Stimulated activated CD4-positive, alpha-beta T cell treated with anti-CD3 and anti-CD28 coated beads, Interleukin-4, amount 100 ng/mL, for 4 hours (primary cell): Measurements from ENCODE around the gene PKN3.
"Not testable (repeated sequence)": the region's sequence is repeated elsewhere in the genome, so short reads cannot be mapped to it uniquely, and the experiment has no call there.

Source experiments
- DNase-seq, 2 experiments: peaks; one replicate each; pipeline ENCODE4 v3.0.0-alpha.2; 2020

The PKN3 gene

GRCh38 chr9:128702445-128702948 lies at the start of gene PKN3:
PKN3 (plus strand) TSS chr9:128702503; CDS start chr9:128702916, 413 bp downstream.
- DNase-seq, result peak; percentile 71 to 88

- no peak for DNase-seq
Observed at GRCh38 chr9:128653908-128654307, 48.4 kb upstream of the PKN3 start.

DNA sequence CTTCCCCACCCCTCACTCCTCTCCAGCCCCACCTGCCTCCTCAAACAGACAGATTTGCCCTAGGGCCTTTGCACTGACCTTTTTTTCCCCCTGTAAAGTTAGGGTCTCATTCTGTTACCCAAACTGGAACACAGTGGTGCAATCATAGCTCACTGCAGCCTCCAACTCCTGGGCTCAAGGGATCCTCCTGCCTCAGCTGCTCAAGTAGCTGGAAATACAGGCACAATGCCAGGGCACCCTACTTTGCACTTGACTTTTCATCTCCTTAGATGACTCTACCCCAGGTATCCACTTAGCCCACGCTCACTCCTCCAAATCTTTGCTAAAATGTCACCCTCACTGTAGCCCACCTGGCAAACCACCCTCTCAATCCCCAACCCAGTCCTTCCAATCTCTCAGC lies 47.8 kb upstream of the PKN3 start:
- no peak for DNase-seq

DNA sequence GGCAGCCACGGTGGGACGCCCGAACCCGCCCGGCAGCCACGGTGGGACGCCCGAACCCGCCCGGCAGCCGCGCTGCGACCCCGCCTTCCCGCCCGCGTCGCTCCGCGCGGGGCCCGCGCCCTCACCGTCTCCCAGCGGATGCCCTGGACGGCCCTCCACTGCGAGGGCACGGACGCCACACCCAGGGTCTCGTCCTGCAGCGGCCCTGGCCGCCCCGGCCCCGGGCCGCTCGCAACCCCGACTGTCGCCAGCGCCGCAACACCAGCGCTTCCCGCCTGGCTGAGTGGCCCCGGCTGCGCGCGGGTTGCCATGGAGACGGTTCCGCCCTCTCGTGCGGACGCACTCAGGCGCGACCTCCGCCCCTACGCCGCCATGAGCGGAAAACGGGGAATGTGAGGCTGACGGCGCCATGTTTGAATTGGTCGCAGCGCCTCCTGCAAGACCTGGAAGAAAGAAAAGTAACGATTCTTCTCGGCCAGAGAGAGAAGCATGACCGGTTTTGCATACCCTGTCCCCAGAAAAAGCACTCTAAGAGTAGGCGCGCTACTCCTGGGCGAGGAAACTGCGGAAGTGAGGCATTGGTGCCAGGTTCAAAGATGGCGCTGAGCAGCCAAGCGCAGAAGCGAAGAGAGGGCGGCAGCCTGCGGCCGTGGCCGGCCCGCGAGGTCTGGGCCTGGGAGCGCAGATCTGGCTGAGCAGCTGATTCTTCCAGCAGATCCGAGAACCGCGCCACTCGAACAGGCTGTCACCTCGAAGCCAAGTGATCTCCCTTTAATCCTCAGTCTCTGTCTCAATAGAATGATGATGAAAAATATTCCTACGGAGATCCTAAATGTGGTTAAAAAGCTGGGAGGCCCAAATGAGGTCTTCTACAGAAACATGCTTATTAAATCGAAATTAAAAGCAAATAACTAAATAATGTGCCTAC lies 45.6 kb upstream of the PKN3 start, which contains the start of gene DYNC2I2:
Gene DYNC2I2 (minus strand): TSS at position 432 of the 928 bp plus-strand sequence. CDS start 121 bp downstream, at position 311.
- peak; percentile 95 to 98 for DNase-seq

- no peak for DNase-seq
Observed at GRCh38 chr9:128657344-128657704, 45.0 kb upstream of the PKN3 start.

DNA sequence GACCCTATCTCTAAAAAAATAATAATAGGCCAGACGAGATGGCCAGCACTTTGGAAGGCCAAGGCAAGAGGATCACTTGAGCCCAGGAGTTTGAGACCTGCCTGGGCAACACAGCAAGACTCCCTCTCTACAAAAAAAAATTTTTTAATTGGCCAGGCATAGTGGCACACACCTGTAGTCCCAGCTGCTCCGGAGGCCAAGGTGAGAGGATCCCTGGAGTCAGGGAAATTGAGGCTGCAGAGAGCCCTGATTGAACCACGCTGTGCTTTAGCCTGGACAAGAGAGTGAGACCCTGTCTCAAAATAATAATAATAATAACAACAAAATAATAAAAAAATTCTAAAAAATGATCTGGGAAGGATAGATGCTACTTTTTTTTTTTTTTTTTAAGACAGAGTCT lies 44.5 kb upstream of the PKN3 start:
- no peak for DNase-seq

GRCh38 chr9:128666481-128666941 lies 35.8 kb upstream of the PKN3 start:
- not testable (repeated sequence) for DNase-seq

DNA sequence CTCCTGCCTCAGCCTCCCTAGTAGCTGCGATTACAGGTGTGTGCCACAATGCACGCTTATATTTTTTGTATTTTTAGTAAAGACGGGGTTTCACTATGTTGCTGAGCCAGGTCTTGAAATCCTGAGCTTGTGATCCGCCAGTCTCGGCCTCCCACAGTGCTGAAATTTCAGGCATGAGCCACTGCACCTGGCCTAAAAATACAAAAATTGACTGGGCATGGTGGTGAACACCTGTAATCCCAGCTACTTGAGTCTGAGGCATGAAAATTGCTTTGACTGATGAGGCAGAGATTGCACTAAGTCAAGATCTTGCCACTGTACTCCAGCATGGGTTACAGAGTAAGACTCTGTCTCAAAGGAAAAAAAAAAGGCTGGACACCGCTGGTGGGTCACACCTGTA lies 32.5 kb upstream of the PKN3 start:
- no peak for DNase-seq

DNA sequence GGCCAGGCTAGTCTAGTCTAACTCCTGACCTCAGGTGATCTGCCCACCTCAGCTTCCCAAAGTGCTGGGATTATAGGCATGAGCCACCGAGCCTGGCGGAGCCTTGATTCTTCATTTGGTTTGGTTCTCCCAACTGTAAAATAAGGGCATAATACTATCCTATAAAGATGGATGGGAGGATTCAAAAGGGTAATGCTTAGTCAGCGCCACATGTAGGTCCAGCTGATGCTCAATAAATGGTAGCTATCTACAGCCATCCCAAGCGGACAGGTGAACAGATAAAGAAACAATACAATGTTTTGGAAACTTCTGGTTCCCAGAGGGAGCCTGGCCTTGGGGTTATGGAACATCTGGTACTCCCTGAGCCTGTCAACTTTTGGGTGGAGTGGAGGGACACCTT lies 26.9 kb upstream of the PKN3 start:
- no peak for DNase-seq

DNA sequence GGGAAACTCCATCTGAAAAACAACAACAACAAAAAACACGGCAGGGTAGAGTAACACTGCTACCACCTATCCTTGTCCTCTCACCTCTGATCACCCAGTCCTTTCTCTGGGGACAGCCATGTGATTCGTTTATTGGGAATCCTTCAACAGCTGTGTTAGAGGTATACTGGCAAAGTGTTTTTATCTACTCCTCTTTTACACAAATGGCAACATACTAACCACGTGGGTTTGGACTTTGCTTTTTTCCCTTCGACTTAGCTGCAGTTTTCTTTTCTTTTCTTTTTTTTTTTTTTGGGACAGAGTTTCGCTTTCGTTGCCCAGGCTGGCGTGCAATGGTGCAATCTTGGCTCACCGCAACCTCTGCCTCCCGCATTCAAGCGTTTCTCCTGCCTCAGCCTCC lies 24.5 kb upstream of the PKN3 start:
- DNase-seq, result no peak

- DNase-seq, result peak in 1 of 2 experiments; percentile 25
Observed at GRCh38 chr9:128683340-128684064, 18.8 kb upstream of the PKN3 start.

DNA sequence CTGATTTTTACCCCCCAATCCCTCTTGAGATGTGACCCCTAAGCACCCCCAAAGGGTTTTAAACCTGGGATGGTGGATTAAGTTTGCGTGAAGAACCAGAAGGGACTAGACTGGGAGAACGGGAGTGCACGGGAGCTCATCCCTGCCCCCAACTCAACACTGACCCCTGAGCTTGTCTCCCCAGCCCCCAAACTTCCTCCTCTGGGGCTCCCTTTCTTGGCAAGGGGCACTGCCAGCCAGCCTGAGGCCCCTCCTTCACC lies 18.3 kb upstream of the PKN3 start:
- no peak for DNase-seq

DNA sequence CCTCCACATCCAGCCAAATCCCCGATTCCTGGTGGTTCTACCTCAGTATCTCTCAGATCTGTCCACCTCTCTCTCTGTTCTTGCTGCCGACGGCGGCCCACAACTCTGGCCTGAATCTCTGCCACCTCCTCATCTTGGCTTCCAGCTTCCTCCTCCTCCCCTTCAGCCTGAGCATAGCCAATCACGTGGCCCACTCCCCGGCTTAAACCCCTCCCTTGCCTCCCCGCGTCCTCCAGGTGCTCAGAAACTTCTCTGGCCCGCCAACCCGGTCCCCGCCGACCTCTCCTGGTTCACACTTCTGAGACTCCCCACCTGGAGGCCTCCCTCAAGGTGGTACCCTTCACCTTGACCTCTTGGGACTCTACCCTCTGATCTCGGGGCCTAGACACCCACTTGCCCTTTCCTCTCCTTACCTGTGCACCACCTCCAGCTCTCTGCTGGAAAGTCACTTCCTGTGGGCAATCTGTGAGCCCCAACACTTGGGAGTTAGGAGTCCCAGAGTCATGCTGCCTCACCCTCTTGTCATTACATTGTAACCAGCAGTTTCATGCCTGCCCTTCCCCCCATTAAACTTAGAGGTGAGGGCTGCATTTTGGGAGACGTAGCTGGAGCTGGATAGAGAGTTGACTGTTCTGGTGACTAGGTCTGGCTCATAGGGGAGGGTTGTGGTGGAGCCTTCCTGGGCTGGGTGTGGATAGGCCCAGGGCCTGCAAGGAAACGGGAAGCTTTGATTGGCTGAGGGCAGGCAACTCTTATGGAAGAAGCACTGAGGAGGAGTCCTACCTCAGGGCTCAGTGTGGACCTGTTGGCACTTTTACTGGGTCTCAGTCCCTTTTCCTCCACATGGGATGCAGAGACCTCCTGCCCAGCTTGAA lies 17.7 kb upstream of the PKN3 start:
- peak; percentile 66 to 67 for DNase-seq

DNA sequence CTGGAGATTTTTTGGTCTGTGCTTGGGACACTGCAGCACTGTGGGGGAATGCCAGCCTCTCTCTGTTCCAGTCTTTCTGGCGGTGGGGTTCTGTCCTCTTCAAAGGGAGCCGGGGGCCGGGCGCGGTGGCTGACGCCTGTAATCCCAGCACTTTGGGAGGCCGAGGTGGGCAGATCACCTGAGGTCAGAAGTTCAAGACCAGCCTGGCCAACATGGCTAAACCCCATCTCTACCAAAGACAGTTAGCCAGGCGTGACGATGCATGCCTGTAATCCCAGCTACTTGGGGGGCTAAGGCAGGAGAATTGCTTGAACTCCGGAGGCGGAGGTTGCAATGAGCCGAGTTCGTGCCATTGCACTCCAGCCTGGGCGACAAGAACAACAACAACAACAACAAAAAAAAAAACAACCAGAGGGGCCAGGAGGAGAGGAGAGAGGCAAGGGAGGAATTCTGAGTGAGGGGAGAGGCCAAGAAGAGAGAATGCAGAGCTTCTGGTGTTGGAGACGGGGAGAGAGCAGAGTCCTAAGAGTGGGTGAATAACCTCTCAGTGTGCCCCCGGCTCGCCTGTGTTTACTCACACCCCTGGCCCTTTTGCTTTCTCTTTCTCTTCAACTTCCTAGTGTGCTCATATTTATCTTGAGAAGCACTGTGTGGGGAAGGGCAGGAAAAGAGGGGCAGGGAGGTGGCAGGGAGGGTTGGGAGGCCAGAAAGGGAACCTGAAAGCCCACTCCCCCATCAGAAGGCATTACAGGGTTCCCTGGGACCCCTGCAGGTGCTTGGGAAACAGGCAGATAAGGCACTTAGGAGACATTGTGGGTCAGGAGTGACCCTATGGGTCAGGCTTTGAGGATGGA lies 16.4 kb upstream of the PKN3 start:
- DNase-seq, result peak; percentile 30 to 43

- no peak for DNase-seq
Observed at GRCh38 chr9:128687453-128687852, 14.8 kb upstream of the PKN3 start.

GRCh38 chr9:128688501-128689292 lies 13.6 kb upstream of the PKN3 start, which contains the start of gene SET:
SET (plus strand) TSS chr9:128689222; CDS start chr9:128689583, 361 bp downstream.
- DNase-seq, result peak; percentile 93 to 95

- peak in 1 of 2 experiments; percentile 56 for DNase-seq
Observed at GRCh38 chr9:128689293-128689774, 13.0 kb upstream of the PKN3 start.

DNA sequence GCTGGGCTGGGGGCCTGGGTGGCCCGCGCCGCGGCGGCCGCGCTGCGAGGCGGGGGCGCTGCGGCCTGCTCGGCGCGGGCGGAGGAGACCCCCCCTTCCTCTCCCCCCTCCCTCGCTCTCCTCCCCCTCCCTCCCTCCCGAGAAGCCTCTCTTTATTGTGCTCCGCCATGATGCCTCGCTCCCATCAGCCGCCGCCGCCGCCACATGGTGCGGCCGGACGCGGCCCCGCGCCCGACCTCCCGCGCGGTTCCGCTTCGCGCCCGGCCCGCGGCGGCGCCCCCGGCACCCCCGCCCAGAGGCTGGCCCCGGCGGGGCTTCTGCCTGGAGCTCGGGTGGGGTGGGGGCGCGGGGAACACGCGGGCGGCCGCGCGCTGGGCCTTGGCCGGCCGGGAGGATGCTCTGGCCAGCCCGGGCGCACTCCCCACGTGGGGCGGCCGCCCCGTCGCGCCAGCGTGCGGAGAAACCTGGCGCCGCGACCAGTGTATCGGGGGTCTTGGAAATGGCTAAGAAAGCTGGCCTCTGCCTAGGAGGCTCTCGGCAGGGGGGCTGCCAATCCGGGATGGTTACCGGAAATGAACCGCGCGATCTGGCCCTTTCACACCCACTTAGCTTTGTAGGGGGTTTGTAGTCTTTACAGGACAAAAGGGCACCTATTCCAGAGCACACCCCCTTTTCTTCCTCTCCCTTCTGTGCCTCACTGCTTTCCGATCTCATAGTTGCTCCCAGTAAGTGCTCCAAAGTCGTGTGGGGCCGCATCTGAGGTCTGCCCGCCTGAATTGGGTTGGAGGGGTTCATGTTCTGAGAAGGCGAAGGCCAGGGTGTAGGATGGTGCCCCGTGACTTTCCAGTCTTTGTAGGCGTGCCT lies 12.3 kb upstream of the PKN3 start:
- DNase-seq, result peak; percentile 49 to 57

DNA sequence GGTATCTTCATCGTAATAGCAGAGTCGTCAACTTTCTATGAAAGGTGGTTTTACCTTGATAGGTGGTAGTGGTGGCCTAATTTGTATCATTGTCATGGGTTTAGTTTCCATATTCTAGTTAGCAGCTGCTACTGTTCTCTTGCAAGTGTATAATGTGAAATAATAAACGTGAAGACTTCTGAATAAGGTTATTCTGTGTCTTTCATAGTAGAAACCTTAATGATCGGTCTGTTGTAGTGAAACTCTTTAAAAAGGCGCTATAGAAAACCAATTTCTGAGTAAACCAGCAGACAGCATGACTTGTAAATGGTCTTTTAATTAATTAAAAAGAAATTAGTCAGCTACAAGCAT lies 11.6 kb upstream of the PKN3 start:
- DNase-seq, result no peak

DNA sequence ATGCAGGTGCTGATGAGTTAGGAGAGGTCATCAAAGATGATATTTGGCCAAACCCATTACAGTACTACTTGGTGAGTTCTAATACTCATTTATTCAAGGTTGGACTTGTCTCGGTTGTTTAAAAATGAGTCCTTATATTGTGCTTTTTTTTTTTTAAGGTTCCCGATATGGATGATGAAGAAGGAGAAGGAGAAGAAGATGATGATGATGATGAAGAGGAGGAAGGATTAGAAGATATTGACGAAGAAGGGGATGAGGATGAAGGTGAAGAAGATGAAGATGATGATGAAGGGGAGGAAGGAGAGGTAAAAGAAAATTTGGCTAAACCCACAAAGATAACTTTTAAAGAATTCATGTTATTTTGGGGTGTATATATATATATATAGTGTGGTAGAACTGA lies 8.6 kb upstream of the PKN3 start:
- DNase-seq, result not testable (repeated sequence)
